ENCODE data around the gene GATAD2A. TPM values are rescaled to one million over a fixed set of nuclear protein-coding genes. Genes with fewer than 3 reads are reported as not detected.

The GATAD2A gene
- total and polyA plus RNA-seq, 2 donors from 2014 or later, result 18.0 to 91.0 TPM

DNA sequence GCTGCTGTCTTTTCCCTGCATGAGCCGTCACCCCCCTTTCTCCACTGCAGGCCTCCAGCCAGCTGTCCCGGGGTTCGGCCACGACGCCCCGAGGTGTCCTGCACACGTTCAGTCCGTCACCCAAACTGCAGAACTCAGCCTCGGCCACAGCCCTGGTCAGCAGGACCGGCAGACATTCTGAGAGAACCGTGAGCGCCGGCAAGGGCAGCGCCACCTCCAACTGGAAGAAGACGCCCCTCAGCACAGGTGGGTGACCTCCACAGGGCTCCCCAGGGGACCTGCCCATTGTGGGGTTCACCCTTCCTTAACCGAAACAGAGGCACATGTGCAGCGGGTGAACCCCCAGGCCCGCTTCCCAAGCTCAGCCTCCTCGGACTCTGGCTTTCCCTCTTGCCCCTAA, 96.8 kb downstream of the GATAD2A start:
- no peaks in the 10 kb centered on the region for H3K9me3 ChIP-seq (ENCODE audit: control insufficient read depth in 2 of 3, insufficient read depth in 1 of 3, low read length in 3 of 3)
- no peak overlapping the region for H3K27ac ChIP-seq (ENCODE audit: low read depth in 2 of 2, low read length in 2 of 2)
- FAIRE-seq (no peak), DNase-seq (peak in 1 of 5 donors; percentile 71)
- no peaks in the 10 kb centered on the region for H3K4me1 ChIP-seq (ENCODE audit: control insufficient read depth in 2 of 3, insufficient read depth in 2 of 3, low read depth in 1 of 3, low read length in 3 of 3)
- TF ChIP-seq, protein P1, sequence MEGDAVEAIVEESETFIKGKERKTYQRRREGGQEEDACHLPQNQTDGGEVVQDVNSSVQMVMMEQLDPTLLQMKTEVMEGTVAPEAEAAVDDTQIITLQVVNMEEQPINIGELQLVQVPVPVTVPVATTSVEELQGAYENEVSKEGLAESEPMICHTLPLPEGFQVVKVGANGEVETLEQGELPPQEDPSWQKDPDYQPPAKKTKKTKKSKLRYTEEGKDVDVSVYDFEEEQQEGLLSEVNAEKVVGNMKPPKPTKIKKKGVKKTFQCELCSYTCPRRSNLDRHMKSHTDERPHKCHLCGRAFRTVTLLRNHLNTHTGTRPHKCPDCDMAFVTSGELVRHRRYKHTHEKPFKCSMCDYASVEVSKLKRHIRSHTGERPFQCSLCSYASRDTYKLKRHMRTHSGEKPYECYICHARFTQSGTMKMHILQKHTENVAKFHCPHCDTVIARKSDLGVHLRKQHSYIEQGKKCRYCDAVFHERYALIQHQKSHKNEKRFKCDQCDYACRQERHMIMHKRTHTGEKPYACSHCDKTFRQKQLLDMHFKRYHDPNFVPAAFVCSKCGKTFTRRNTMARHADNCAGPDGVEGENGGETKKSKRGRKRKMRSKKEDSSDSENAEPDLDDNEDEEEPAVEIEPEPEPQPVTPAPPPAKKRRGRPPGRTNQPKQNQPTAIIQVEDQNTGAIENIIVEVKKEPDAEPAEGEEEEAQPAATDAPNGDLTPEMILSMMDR (IDR thresholded peaks at IDR 0.05; ENCODE audit: borderline replicate concordance, extremely low read depth, insufficient read depth), result no peak
- no peak overlapping the region for H3K4me3 ChIP-seq (ENCODE audit: low read length in 3 of 3)
- intact Hi-C loops (cut with DNase I), result no loop called here
- no peak overlapping the region for H3K9ac ChIP-seq (ENCODE audit: low read length in 3 of 3)
- peaks cover 0 to 43% (median 40%) of the 10 kb centered on the region in 3 donors for H3K36me3 ChIP-seq (ENCODE audit: control insufficient read depth in 2 of 3, insufficient read depth in 3 of 3, low read length in 3 of 3)
- H3K27me3 ChIP-seq (ENCODE audit: control insufficient read depth, insufficient read depth, low read length), result no peaks in the 10 kb centered on the region

GRCh38 chr19:19502808-19503602, 97.5 kb downstream of the GATAD2A start:
- no peaks in the 10 kb centered on the region for H3K9me3 ChIP-seq (ENCODE audit: control insufficient read depth in 2 of 3, insufficient read depth in 1 of 3, low read length in 3 of 3)
- no peak overlapping the region for H3K9ac ChIP-seq (ENCODE audit: low read length in 3 of 3)
- intact Hi-C loops (cut with DNase I), result no loop called here
- DNase-seq (peak in 1 of 5 donors; percentile 64), FAIRE-seq (no peak)
- H3K4me3 ChIP-seq (ENCODE audit: low read length in 3 of 3), result no peak overlapping the region
- H3K27me3 ChIP-seq (ENCODE audit: control insufficient read depth, insufficient read depth, low read length), result no peaks in the 10 kb centered on the region
- H3K36me3 ChIP-seq (ENCODE audit: control insufficient read depth in 2 of 3, insufficient read depth in 3 of 3, low read length in 3 of 3), result peaks cover 0 to 43% (median 34%) of the 10 kb centered on the region in 3 donors
- no peak overlapping the region for H3K27ac ChIP-seq (ENCODE audit: low read depth in 2 of 2, low read length in 2 of 2)
- H3K4me1 ChIP-seq (ENCODE audit: control insufficient read depth in 2 of 3, insufficient read depth in 2 of 3, low read depth in 1 of 3, low read length in 3 of 3), result no peaks in the 10 kb centered on the region
- TF ChIP-seq, protein P1 (IDR thresholded peaks at IDR 0.05; ENCODE audit: borderline replicate concordance, extremely low read depth, insufficient read depth), result no peak

- Histone ChIP-seq H3K4me1 (ENCODE audit: control insufficient read depth in 2 of 3, insufficient read depth in 2 of 3, low read depth in 1 of 3, low read length in 3 of 3) (no peaks in the 10 kb centered on the region), H3K27ac (ENCODE audit: low read depth in 2 of 2, low read length in 2 of 2) (no peak overlapping the region), H3K9me3 (ENCODE audit: control insufficient read depth in 2 of 3, insufficient read depth in 1 of 3, low read length in 3 of 3) (no peaks in the 10 kb centered on the region), H3K9ac (ENCODE audit: low read length in 3 of 3) (no peak overlapping the region), H3K4me3 (ENCODE audit: low read length in 3 of 3) (no peak overlapping the region), H3K36me3 (ENCODE audit: control insufficient read depth in 2 of 3, insufficient read depth in 3 of 3, low read length in 3 of 3) (peaks cover 0 to 29% (median 16%) of the 10 kb centered on the region in 3 donors), H3K27me3 (ENCODE audit: control insufficient read depth, insufficient read depth, low read length) (no peaks in the 10 kb centered on the region)
- DNase-seq, result peak in 1 of 5 donors; percentile 69
- TF ChIP-seq, protein P1 (IDR thresholded peaks at IDR 0.05; ENCODE audit: borderline replicate concordance, extremely low read depth, insufficient read depth), result no peak
- intact Hi-C loops (cut with DNase I), result no loop called here
- no peak for FAIRE-seq
Observed at GRCh38 chr19:19504754-19505668, 99.5 kb downstream of the GATAD2A start.

All from kidney (tissue), 14 donors.